IMR-90 (cell line): ENCODE data around the gene DDX39A.

Source experiments
- BHLHE40 ChIP-seq: fragments of 150-350 bp; IDR thresholded peaks from 2 replicates; pipeline ENCODE4 v1.6.1; 2016; ENCODE audit warnings: mild to moderate bottlenecking, low read depth, low read length
- CEBPB ChIP-seq: IDR thresholded peaks from 2 replicates; pipeline ENCODE4 v1.6.1; 2012; ENCODE audit warnings: low read depth, low read length, improper control_type of control experiment
- CTCF ChIP-seq: conservative IDR thresholded peaks from 2 replicates; pipeline ENCODE4 v1.5.1; 2012; ENCODE audit warnings: mild to moderate bottlenecking, low read depth, low read length, improper control_type of control experiment
- MAFK ChIP-seq: IDR thresholded peaks from 2 replicates; pipeline ENCODE4 v1.6.1; 2012; ENCODE audit warnings: low read depth, low read length, improper control_type of control experiment
- MAZ ChIP-seq: IDR thresholded peaks from 2 replicates; pipeline ENCODE4 v1.6.1; 2012; ENCODE audit warnings: low read depth, mild to moderate bottlenecking, low read length, improper control_type of control experiment, moderate library complexity, borderline replicate concordance
- NFE2L2 ChIP-seq: fragments of 150-350 bp; IDR thresholded peaks from 2 replicates; pipeline ENCODE4 v1.6.1; 2016; ENCODE audit warnings: low read depth, mild to moderate bottlenecking, low read length
- POLR2A ChIP-seq: IDR thresholded peaks from 2 replicates; pipeline ENCODE4 v1.6.1; 2012; ENCODE audit warnings: mild to moderate bottlenecking, low read depth, low read length
- RAD21 ChIP-seq: IDR thresholded peaks from 2 replicates; pipeline ENCODE4 v1.6.1; 2012; ENCODE audit warnings: low read length, improper control_type of control experiment
- RCOR1 ChIP-seq: IDR thresholded peaks from 2 replicates; pipeline ENCODE4 v1.6.1; 2012; ENCODE audit warnings: mild to moderate bottlenecking, low read length, improper control_type of control experiment; ENCODE audit not compliant: insufficient replicate concordance
- SMC3 ChIP-seq: fragments of 150-350 bp; IDR thresholded peaks from 2 replicates; pipeline ENCODE4 v1.6.1; 2016; ENCODE audit warnings: low read depth, mild to moderate bottlenecking, antibody characterized with exemption, low read length, moderate library complexity
- USF2 ChIP-seq: fragments of 150-350 bp; IDR thresholded peaks from 2 replicates; pipeline ENCODE4 v1.6.1; 2017; ENCODE audit warnings: mild to moderate bottlenecking, antibody characterized with exemption, low read length, low read depth
- TF ChIP-seq, protein P1 (sequence below): fragments of 150-350 bp; IDR thresholded peaks from 2 replicates; pipeline ENCODE4 v1.6.1; 2016; ENCODE audit warnings: low read depth, mild to moderate bottlenecking, low read length, moderate library complexity, borderline replicate concordance

DNA sequence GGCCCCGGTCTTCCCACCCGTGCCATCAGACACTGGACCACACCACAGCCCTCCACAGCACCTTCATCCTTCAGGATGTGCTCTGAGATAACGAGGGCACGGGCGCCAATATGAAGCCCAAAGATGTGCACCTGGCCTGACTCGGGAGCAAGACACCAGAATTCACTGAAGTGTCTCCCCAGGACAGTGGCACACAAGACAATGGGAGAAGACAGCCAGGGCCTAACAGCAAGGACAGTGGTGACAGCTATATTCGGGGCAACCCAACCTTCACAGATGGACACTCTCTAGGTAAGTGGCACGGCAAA is 7.2 kb downstream of the DDX39A start:
- TF ChIP-seq MAFK (no peak), CTCF (no peak), USF2 (no peak), MAZ (no peak), CEBPB (no peak), RAD21 (no peak), SMC3 (no peak), POLR2A (no peak), NFE2L2 (no peak), RCOR1 (no peak), BHLHE40 (no peak)
- TF ChIP-seq, protein P1, sequence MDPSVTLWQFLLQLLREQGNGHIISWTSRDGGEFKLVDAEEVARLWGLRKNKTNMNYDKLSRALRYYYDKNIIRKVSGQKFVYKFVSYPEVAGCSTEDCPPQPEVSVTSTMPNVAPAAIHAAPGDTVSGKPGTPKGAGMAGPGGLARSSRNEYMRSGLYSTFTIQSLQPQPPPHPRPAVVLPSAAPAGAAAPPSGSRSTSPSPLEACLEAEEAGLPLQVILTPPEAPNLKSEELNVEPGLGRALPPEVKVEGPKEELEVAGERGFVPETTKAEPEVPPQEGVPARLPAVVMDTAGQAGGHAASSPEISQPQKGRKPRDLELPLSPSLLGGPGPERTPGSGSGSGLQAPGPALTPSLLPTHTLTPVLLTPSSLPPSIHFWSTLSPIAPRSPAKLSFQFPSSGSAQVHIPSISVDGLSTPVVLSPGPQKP, result no peak
